Spleen (tissue), 11 donors: ENCODE measurements around the gene PEX10. TPM values are rescaled to one million over a fixed set of nuclear protein-coding genes. Genes with fewer than 3 reads are reported as not detected.

Source experiments
- DNase-seq: peaks from one replicate; pipeline ENCODE4 v3.0.0-alpha.2; 2020
- H3K27ac ChIP-seq, 8 donors: fragments of 200-600 bp; sonication (generic) in 7 of 8; 1 replicate in 4 of 8; 2 replicates in 4 of 8; pipeline versions ENCODE4 v1.5.0 to v1.8.0; 2016 to 2021; ENCODE audit warnings: inconsistent platforms in 4 of 8, mild to moderate bottlenecking in 4 of 8, moderate library complexity in 1 of 8
- H3K27me3 ChIP-seq, 7 donors: fragments of 200-600 bp; sonication (generic) in 6 of 7; replicated peaks in 1 of 7; 1 replicate in 4 of 7; 2 replicates in 3 of 7; pipeline versions ENCODE4 v1.5.0 to v1.8.0; 2016 to 2021; ENCODE audit warnings: inconsistent platforms in 3 of 7, mild to moderate bottlenecking in 1 of 7
- H3K36me3 ChIP-seq, 6 donors: fragments of 200-600 bp; sonication (generic) in 5 of 6; 1 replicate in 4 of 6; 2 replicates in 2 of 6; pipeline versions ENCODE4 v1.5.0 to v1.8.0; 2016 to 2021; ENCODE audit warnings: inconsistent platforms in 2 of 6
- H3K4me1 ChIP-seq, 6 donors: fragments of 200-600 bp; sonication (generic) in 5 of 6; 1 replicate in 3 of 6; 2 replicates in 3 of 6; pipeline versions ENCODE4 v1.5.0 to v1.8.0; 2016 to 2021; ENCODE audit warnings: inconsistent platforms in 3 of 6
- H3K4me3 ChIP-seq, 8 donors: fragments of 200-600 bp; sonication (generic) in 7 of 8; 1 replicate in 4 of 8; 2 replicates in 4 of 8; pipeline versions ENCODE4 v1.5.0 to v1.8.0; 2016 to 2021; ENCODE audit warnings: inconsistent platforms in 4 of 8, mild to moderate bottlenecking in 4 of 8, moderate library complexity in 2 of 8
- H3K9me3 ChIP-seq, 8 donors: fragments of 200-600 bp; sonication (generic) in 7 of 8; 1 replicate in 4 of 8; 2 replicates in 4 of 8; pipeline versions ENCODE4 v1.5.0 to v1.8.0; 2016 to 2021; ENCODE audit warnings: inconsistent platforms in 4 of 8
- POLR2A ChIP-seq, 3 donors: fragments of 450-650 bp; IDR thresholded peaks; one replicate each; pipeline ENCODE4 v1.5.1; 2017; ENCODE audit warnings: antibody characterized with exemption in 3 of 3, mild to moderate bottlenecking in 1 of 3
- POLR2AphosphoS5 ChIP-seq, 3 donors: sonication (generic); formaldehyde crosslinking; IDR thresholded peaks; one replicate each; pipeline ENCODE4 v1.5.1; 2017; ENCODE audit warnings: antibody characterized with exemption in 3 of 3
- WGBS, 5 donors: extraction: QIAGEN DNeasy Blood & Tissue Kit in 3 of 5; methylation state at CpG; one replicate each; pipeline versions ENCODE4 v1.1.5 to v1.1.7; 2013 to 2018; 5-methylcytosine and 5-hydroxymethylcytosine counted together
- intact Hi-C: fragments of 100-400 bp; cut with DNase I; formaldehyde crosslinking; loops from one replicate; pipeline ENCODE4 v1.15.0; 2023; ENCODE audit warnings: low total_unique reads
- polyA plus RNA-seq, 3 donors: library from polyadenylated mRNA; stranded (reverse); fragments of 200-250 nt; gene quantifications; one replicate each; pipeline ENCODE4 v1.2.1, GENCODE V29; 2013
- total RNA-seq, 7 donors: library from RNA; depleted of rRNA in 3 of 7; stranded (reverse); fragments of >200 nt in 3 of 7; fragmentation: NEBNext Ultra II Directional in 4 of 7; extraction: Animal tissue kit (Norgen Biotek cat#: 25700) in 4 of 7; gene quantifications; one replicate each; pipeline versions ENCODE4 v1.1.0 to v1.2.1, GENCODE V29; 2016 to 2021
- TF ChIP-seq, protein P1 (sequence below), 11 experiments: fragments of 200-600 bp in 7 of 11; fragments of 450-650 bp in 4 of 11; sonication (generic) in 4 of 11; IDR thresholded peaks in 8 of 11; conservative IDR thresholded peaks in 3 of 11; 1 replicate in 7 of 11; 2 replicates in 4 of 11; pipeline versions ENCODE4 v1.4.0 to v1.8.0; 2016 to 2021; ENCODE audit warnings: antibody characterized with exemption in 11 of 11, inconsistent platforms in 4 of 11, mild to moderate bottlenecking in 1 of 11
- donor health status: healthy with polysubstance abuse.
- donor health status: DM: no; HTN: no; CAD: no; lungs with moderate emphysema.
- donor health status: DM: no; HTN: no; CAD: no.
- donor health status: Bipolar disorder and iron deficiency.
- donor health status: healthy.
- donor health status: DM: no; HTN: no; CAD: no.
- donor health status: DM: yes; HTN: yes; CAD: no.

The PEX10 gene
- total and polyA plus RNA-seq, 10 donors: 10.2 to 19.1 (median 16.1) TPM

DNA sequence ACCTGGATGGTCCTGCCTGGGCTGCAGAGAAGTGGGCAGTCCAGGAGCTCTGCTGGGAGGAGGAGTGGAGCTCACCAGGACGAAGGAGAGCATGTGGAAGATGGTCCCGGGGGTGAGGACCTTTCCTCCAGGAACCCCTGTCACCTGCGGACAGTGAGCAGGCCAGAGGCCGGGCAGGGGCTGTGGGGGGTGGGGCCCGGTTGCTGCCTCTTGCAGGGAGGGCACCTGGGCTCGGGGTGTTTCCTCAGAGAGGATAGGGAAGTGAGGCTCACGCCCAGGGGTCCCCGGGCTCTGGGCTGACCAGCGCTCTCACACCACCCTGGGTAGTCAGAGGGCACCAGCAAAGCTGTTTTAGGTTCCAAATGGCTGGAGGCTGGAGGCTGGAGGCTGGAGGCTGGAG lies 22.7 kb upstream of the PEX10 start:
- no peak overlapping the region for H3K4me3 ChIP-seq
- intact Hi-C loops: no loop called here
- H3K27ac ChIP-seq: no peak overlapping the region
- H3K27me3 ChIP-seq: peaks cover 0 to 92% (median 10%) of the 10 kb centered on the region in 7 donors
- 43 to 74% (median 65%) methylated on average over 6 to 9 of the region's 9 CpGs for WGBS, 5 donors
- H3K9me3 ChIP-seq: peaks cover 0 to 4% (median 1%) of the 10 kb centered on the region in 8 donors
- no peak for TF ChIP-seq POLR2AphosphoS5 (IDR thresholded peaks at IDR 0.05)
- TF ChIP-seq POLR2A (IDR thresholded peaks at IDR 0.05): no peak
- TF ChIP-seq, protein P1, sequence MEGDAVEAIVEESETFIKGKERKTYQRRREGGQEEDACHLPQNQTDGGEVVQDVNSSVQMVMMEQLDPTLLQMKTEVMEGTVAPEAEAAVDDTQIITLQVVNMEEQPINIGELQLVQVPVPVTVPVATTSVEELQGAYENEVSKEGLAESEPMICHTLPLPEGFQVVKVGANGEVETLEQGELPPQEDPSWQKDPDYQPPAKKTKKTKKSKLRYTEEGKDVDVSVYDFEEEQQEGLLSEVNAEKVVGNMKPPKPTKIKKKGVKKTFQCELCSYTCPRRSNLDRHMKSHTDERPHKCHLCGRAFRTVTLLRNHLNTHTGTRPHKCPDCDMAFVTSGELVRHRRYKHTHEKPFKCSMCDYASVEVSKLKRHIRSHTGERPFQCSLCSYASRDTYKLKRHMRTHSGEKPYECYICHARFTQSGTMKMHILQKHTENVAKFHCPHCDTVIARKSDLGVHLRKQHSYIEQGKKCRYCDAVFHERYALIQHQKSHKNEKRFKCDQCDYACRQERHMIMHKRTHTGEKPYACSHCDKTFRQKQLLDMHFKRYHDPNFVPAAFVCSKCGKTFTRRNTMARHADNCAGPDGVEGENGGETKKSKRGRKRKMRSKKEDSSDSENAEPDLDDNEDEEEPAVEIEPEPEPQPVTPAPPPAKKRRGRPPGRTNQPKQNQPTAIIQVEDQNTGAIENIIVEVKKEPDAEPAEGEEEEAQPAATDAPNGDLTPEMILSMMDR (IDR thresholded peaks at IDR 0.05 in 8 of 11, conservative IDR thresholded peaks at IDR 0.05 in 3 of 11): no peak
- no peaks in the 10 kb centered on the region for H3K36me3 ChIP-seq
- H3K4me1 ChIP-seq: no peaks in the 10 kb centered on the region
- no peak for DNase-seq

DNA sequence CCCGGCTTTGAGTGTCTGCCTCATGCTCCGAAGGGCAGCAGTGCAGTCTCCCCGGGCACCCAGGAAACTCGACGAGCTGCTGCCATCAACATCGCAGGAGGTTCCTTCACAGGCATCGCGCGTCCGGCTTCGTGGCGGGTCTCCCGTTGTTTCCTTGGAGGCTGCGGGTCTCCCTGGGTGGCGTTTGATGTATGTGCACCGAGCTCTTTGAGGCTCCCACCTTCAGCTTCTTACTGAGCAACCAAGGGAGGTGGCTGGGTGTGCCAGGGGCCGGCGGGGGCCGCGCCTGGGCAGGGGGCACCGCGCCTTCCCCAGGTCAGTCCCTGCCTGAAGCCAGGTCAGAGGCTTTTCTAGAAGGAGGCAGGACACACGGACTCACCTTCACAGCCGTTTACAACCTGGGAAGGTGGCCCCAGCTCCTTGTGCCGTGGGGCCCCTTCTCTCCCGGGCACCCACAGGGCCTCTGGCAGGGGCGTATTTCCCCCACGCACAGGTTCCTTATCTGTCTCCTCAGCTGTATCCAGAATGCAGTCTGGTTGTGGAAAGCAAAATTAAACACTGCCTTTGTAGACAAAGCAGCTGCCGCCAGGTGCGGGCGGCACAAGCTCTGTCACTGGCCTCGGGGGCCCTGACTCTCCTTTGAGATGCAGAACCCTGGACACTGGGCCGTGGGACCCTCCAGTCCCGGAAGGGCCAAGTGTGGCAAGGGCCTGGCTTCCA lies 21.7 kb upstream of the PEX10 start:
- no peak for DNase-seq
- no peak for TF ChIP-seq POLR2AphosphoS5 (IDR thresholded peaks at IDR 0.05)
- TF ChIP-seq, protein P1 (IDR thresholded peaks at IDR 0.05 in 8 of 11, conservative IDR thresholded peaks at IDR 0.05 in 3 of 11): no peak
- no peak for TF ChIP-seq POLR2A (IDR thresholded peaks at IDR 0.05)
- no peaks in the 10 kb centered on the region for H3K4me1 ChIP-seq
- no peak overlapping the region for H3K4me3 ChIP-seq
- no peak overlapping the region for H3K27ac ChIP-seq
- H3K36me3 ChIP-seq: no peaks in the 10 kb centered on the region
- intact Hi-C loops: no loop called here
- H3K9me3 ChIP-seq: peaks cover 0 to 14% (median 10%) of the 10 kb centered on the region in 8 donors
- 58 to 77% (median 63%) methylated on average over 19 to 34 of the region's 34 CpGs for WGBS, 5 donors
- H3K27me3 ChIP-seq: peaks cover 0 to 92% (median 12%) of the 10 kb centered on the region in 7 donors

- peaks cover 0 to 92% (median 12%) of the 10 kb centered on the region in 7 donors for H3K27me3 ChIP-seq
- intact Hi-C loops: no loop called here
- H3K4me3 ChIP-seq: no peak overlapping the region
- H3K9me3 ChIP-seq: peaks cover 0 to 15% (median 10%) of the 10 kb centered on the region in 8 donors
- WGBS, 5 donors: 73 to 89% (median 85%) methylated on average over 12 to 13 of the region's 13 CpGs
- DNase-seq: no peak
- no peaks in the 10 kb centered on the region for H3K4me1 ChIP-seq
- TF ChIP-seq POLR2AphosphoS5 (IDR thresholded peaks at IDR 0.05) (no peak), POLR2A (IDR thresholded peaks at IDR 0.05) (no peak)
- TF ChIP-seq, protein P1 (IDR thresholded peaks at IDR 0.05 in 8 of 11, conservative IDR thresholded peaks at IDR 0.05 in 3 of 11): no peak
- H3K27ac ChIP-seq: no peak overlapping the region
- no peaks in the 10 kb centered on the region for H3K36me3 ChIP-seq
These were observed 20.8 kb upstream of the PEX10 start for GRCh38 chr1:2433196-2433595.

DNA sequence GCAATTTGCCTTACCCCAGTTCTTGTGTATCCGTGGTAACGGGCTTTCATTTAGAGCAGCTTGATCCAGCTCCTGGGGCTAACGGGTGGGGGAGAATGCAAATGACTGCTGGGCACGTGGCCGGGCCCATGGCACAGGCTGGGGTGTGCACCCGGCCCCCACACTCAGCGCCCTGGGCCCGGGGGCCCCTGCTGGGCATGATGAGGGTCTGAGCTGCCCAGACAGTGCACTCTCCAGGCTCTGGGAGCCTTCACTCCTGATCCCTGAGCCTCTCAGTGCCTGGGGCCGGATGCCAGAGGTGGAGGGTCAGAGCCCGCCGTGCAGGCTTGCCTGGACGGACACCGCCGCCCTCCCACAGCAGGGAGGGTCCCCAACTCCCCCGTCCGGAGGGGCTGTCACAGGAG lies 20.1 kb upstream of the PEX10 start:
- Histone ChIP-seq H3K4me1 (no peaks in the 10 kb centered on the region), H3K9me3 (peaks cover 0 to 15% (median 10%) of the 10 kb centered on the region in 8 donors), H3K27ac (no peak overlapping the region), H3K36me3 (no peaks in the 10 kb centered on the region), H3K27me3 (peaks cover 0 to 92% (median 12%) of the 10 kb centered on the region in 7 donors), H3K4me3 (no peak overlapping the region)
- intact Hi-C loops: no loop called here
- TF ChIP-seq POLR2A (IDR thresholded peaks at IDR 0.05) (no peak), POLR2AphosphoS5 (IDR thresholded peaks at IDR 0.05) (no peak)
- TF ChIP-seq, protein P1 (IDR thresholded peaks at IDR 0.05 in 8 of 11, conservative IDR thresholded peaks at IDR 0.05 in 3 of 11): no peak
- WGBS, 5 donors: 38 to 82% (median 67%) methylated on average over 2 to 16 of the region's 16 CpGs
- DNase-seq: no peak
